Hepatocyte (in vitro differentiated cells): ENCODE data around the gene FGF19. TPM values are rescaled to one million over a fixed set of nuclear protein-coding genes. Genes with fewer than 3 reads are reported as not detected.

ENCODE experiments used
- DNase-seq: peaks from one replicate; pipeline ENCODE4 v3.0.0-alpha.2; 2016; ENCODE audit warnings: low spot score
- H2AFZ ChIP-seq: fragments of 200-600 bp; sonication (generic); 2 replicates; pipeline ENCODE4 v1.6.0; 2016; ENCODE audit warnings: antibody characterized with exemption, mild to moderate bottlenecking
- H3K27ac ChIP-seq: fragments of 200-600 bp; sonication (generic); 2 replicates; pipeline ENCODE4 v1.5.1; 2016; ENCODE audit warnings: mild to moderate bottlenecking
- H3K27me3 ChIP-seq: fragments of 200-600 bp; sonication (generic); 2 replicates; pipeline ENCODE4 v1.6.1; 2016
- H3K36me3 ChIP-seq: fragments of 200-600 bp; sonication (generic); replicated peaks from 2 replicates; pipeline ENCODE4 v1.5.1; 2016; ENCODE audit warnings: low read depth; ENCODE audit not compliant: insufficient read depth
- H3K4me1 ChIP-seq: fragments of 200-600 bp; sonication (generic); 2 replicates; pipeline ENCODE4 v1.5.1; 2016; ENCODE audit warnings: mild to moderate bottlenecking, moderate library complexity; ENCODE audit not compliant: insufficient read depth
- H3K4me2 ChIP-seq: fragments of 200-600 bp; sonication (generic); 2 replicates; pipeline ENCODE4 v1.6.0; 2016
- H3K4me3 ChIP-seq: fragments of 200-600 bp; sonication (generic); 2 replicates; pipeline ENCODE4 v1.5.1; 2016; ENCODE audit warnings: mild to moderate bottlenecking
- H3K79me2 ChIP-seq: fragments of 200-600 bp; sonication (generic); 2 replicates; pipeline ENCODE4 v1.6.0; 2017; ENCODE audit warnings: mild to moderate bottlenecking
- H3K9me2 ChIP-seq: fragments of 200-600 bp; sonication (generic); replicated peaks from 2 replicates; pipeline ENCODE4 v1.6.0; 2017; ENCODE audit warnings: mild to moderate bottlenecking; ENCODE audit not compliant: insufficient read depth
- H3K9me3 ChIP-seq: fragments of 200-600 bp; sonication (generic); 2 replicates; pipeline ENCODE4 v1.5.1; 2016; ENCODE audit warnings: low read depth, mild to moderate bottlenecking
- H4K20me1 ChIP-seq: fragments of 200-600 bp; sonication (generic); 2 replicates; pipeline ENCODE4 v1.6.0; 2016; ENCODE audit warnings: mild to moderate bottlenecking; ENCODE audit not compliant: insufficient read depth, poor library complexity, severe bottlenecking
- EZH2 ChIP-seq: fragments of 200-600 bp; sonication (generic); IDR thresholded peaks from 2 replicates; pipeline ENCODE4 v1.6.1; 2016; ENCODE audit warnings: antibody characterized with exemption, mild to moderate bottlenecking, borderline replicate concordance
- EZH2phosphoT487 ChIP-seq: fragments of 200-600 bp; sonication (generic); IDR thresholded peaks from one replicate; pipeline ENCODE4 v1.6.1; 2018; ENCODE audit warnings: antibody characterized with exemption, mild to moderate bottlenecking, low read depth, moderate library complexity; ENCODE audit not compliant: unreplicated experiment, severe bottlenecking
- WGBS: methylation state at CpG from one replicate; pipeline ENCODE4 v1.1.6; 2016; ENCODE audit warnings: low lambda C conversion rate; ENCODE audit errors: missing lambda C conversion rate; 5-methylcytosine and 5-hydroxymethylcytosine counted together
- polyA plus RNA-seq: library from polyadenylated mRNA; unstranded; fragments of >200 nt; fragmentation: Nextera tagmentation; extraction: Ambion mirVana; gene quantifications from 2 replicates; pipeline ENCODE4 v1.2.1, GENCODE V29; 2016
- total RNA-seq: library from RNA; depleted of rRNA; stranded (reverse); fragments of >200 nt; gene quantifications from 2 replicates; pipeline ENCODE4 v1.2.3, GENCODE V29; 2014
- TF ChIP-seq, protein P1 (sequence below): fragments of 200-600 bp; sonication (generic); IDR thresholded peaks from 2 replicates; pipeline ENCODE4 v1.5.1; 2016; ENCODE audit warnings: antibody characterized with exemption, mild to moderate bottlenecking; ENCODE audit not compliant: poor library complexity

FGF19 gene
- total and polyA plus RNA-seq, 2 experiments from 2014 or later, result 1.0 TPM; not detected in 1

DNA sequence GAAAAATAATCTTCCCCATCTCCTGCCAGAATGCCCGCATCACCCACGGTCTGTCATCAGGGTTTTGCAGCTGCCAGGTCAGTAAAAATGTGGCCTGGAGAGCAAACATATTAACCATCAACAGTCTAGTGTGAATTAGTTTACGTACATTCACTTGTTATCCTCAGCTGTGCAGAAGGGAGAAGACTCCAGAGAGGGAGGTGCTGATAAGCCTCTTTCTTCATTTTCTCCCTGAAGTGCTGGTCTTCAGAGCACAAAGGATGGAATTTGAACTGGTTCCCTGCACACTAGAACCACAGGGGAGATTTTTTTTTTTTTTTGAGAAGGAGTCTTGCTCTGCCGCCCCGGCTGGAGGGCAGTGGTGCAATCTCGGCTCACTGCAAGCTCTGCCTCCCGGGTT, 8.2 kb downstream of the FGF19 start:
- TF ChIP-seq, protein P1, sequence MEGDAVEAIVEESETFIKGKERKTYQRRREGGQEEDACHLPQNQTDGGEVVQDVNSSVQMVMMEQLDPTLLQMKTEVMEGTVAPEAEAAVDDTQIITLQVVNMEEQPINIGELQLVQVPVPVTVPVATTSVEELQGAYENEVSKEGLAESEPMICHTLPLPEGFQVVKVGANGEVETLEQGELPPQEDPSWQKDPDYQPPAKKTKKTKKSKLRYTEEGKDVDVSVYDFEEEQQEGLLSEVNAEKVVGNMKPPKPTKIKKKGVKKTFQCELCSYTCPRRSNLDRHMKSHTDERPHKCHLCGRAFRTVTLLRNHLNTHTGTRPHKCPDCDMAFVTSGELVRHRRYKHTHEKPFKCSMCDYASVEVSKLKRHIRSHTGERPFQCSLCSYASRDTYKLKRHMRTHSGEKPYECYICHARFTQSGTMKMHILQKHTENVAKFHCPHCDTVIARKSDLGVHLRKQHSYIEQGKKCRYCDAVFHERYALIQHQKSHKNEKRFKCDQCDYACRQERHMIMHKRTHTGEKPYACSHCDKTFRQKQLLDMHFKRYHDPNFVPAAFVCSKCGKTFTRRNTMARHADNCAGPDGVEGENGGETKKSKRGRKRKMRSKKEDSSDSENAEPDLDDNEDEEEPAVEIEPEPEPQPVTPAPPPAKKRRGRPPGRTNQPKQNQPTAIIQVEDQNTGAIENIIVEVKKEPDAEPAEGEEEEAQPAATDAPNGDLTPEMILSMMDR, result no peak
- TF ChIP-seq EZH2 (no peak), EZH2phosphoT487 (no peak)
- Histone ChIP-seq H3K27me3 (no peaks in the 10 kb centered on the region), H3K9me2 (no peaks in the 10 kb centered on the region), H2AFZ (no peak overlapping the region), H3K4me3 (no peak overlapping the region), H4K20me1 (no peaks in the 10 kb centered on the region), H3K9me3 (no peaks in the 10 kb centered on the region), H3K4me1 (peaks cover 4% of the 10 kb centered on the region), H3K4me2 (no peak overlapping the region), H3K36me3 (no peaks in the 10 kb centered on the region), H3K79me2 (no peaks in the 10 kb centered on the region), H3K27ac (no peak overlapping the region)
- DNase-seq, result no peak
- WGBS, result 84% methylated on average over 7 of the region's 7 CpGs

DNA sequence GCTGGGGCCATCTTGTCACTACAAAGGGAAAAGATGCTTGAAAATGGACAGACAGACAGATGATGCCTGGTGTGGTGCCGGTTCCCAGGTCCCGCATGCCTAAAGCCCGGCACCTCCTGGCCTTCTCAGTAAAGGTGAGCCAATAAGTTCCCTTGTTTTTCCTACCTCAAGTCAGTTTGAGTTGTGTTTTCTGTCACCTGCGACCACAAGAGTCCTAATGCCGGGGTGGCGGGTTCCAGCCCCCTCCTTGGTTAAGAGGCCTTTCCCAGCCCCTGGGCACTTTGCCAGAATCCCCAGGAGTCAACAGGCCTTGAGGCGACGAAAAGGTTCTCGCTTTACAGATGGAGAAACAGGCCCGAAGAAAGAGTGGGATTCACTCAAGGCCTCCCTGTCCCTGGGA, 9.0 kb downstream of the FGF19 start:
- Histone ChIP-seq H3K4me1 (no peaks in the 10 kb centered on the region), H3K27ac (no peak overlapping the region), H2AFZ (no peak overlapping the region), H4K20me1 (no peaks in the 10 kb centered on the region), H3K9me2 (no peaks in the 10 kb centered on the region), H3K79me2 (no peaks in the 10 kb centered on the region), H3K36me3 (no peaks in the 10 kb centered on the region), H3K4me2 (no peak overlapping the region), H3K9me3 (no peaks in the 10 kb centered on the region), H3K27me3 (no peaks in the 10 kb centered on the region), H3K4me3 (no peak overlapping the region)
- 83% methylated on average over 10 of the region's 10 CpGs for WGBS
- TF ChIP-seq, protein P1, result no peak
- TF ChIP-seq EZH2 (no peak), EZH2phosphoT487 (no peak)
- no peak for DNase-seq

DNA sequence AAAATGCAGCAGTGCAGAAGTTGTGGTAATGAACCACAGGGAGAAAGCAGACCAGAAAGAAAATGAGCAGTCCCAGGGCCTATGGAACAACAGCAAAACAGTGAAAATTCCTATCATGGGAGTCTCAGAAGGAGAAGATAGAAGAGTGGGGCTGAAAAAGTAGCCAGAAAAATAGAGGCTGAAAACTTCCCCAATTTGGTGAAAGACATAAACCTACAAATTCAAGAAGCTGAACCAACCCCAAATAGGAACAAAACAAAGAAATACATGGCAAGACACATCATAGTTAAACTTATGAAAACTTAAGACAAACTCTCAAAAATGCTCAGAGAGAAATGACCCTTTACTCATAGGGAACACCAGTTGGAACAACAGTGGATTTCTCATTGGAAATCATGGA, 11.4 kb downstream of the FGF19 start:
- no peak for TF ChIP-seq EZH2
- TF ChIP-seq, protein P1, result no peak
- TF ChIP-seq EZH2phosphoT487, result no peak
- Histone ChIP-seq H3K9me3 (no peaks in the 10 kb centered on the region), H3K27me3 (no peaks in the 10 kb centered on the region), H3K4me3 (no peak overlapping the region), H3K79me2 (no peaks in the 10 kb centered on the region), H3K9me2 (no peaks in the 10 kb centered on the region), H3K4me2 (no peak overlapping the region), H4K20me1 (no peaks in the 10 kb centered on the region), H3K36me3 (no peaks in the 10 kb centered on the region), H2AFZ (no peak overlapping the region), H3K4me1 (no peaks in the 10 kb centered on the region), H3K27ac (no peak overlapping the region)
- DNase-seq, result no peak

DNA sequence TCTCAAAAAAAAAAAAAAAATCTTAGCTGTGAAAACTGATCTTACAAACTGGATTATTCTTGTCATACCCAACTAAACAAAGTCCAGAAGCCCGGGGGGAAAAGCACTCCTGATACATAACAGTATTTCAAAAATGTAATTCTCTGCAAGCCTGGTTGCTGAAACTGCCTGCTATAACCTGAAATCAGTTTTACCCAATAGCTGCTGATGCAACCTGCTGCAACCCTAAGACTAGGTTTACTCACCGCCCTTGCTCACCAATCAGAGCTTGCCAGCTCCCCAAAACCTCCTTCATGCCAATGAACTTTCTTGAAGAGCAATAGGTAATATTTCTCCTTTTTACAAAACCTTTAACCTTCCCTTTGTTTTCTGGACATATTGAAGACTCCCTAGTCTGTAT, 12.4 kb downstream of the FGF19 start:
- no peaks in the 10 kb centered on the region for H3K9me2 ChIP-seq
- no peak overlapping the region for H3K4me3 ChIP-seq
- H3K9me3 ChIP-seq, result no peaks in the 10 kb centered on the region
- no peaks in the 10 kb centered on the region for H3K27me3 ChIP-seq
- no peak for DNase-seq
- H3K4me1 ChIP-seq, result no peaks in the 10 kb centered on the region
- no peaks in the 10 kb centered on the region for H3K79me2 ChIP-seq
- H2AFZ ChIP-seq, result no peak overlapping the region
- no peaks in the 10 kb centered on the region for H3K36me3 ChIP-seq
- TF ChIP-seq, protein P1, result no peak
- TF ChIP-seq EZH2 (no peak), EZH2phosphoT487 (no peak)
- H3K4me2 ChIP-seq, result no peak overlapping the region
- no peaks in the 10 kb centered on the region for H4K20me1 ChIP-seq
- H3K27ac ChIP-seq, result no peak overlapping the region
- 71% methylated on average over 2 of the region's 2 CpGs for WGBS
